Anterior cingulate cortex (tissue), 58 donors: ENCODE measurements around the gene SLC22A13.

Experiments
- DNase-seq, 58 donors: peaks; one replicate each; lab custom pipeline; 2025; lab: John Stamatoyannopoulos, UW

Gene SLC22A13

GRCh38 chr3:38323060-38323459 lies 57.4 kb downstream of the SLC22A13 start:
- no peak for DNase-seq

GRCh38 chr3:38325256-38325655 lies 59.6 kb downstream of the SLC22A13 start:
- no peak for DNase-seq

GRCh38 chr3:38327335-38328009 lies 61.9 kb downstream of the SLC22A13 start:
- no peak for DNase-seq
